ENCODE results near the gene MAP3K1.

MAP3K1 gene

GRCh38 chr5:56845904-56846480, 30.6 kb downstream of the MAP3K1 start:
- H3K36me3 ChIP-seq (ENCODE audit: insufficient read depth, low read length), result no peaks in the 10 kb centered on the region
- TF ChIP-seq POLR2AphosphoS5 (IDR thresholded peaks at IDR 0.05; ENCODE audit: borderline replicate concordance, low read depth, low read length) (no peak), FOXP2 (optimal IDR thresholded peaks at IDR 0.05; ENCODE audit: control extremely low read depth, extremely low read length, insufficient read depth) (no peak), EZH2 (IDR thresholded peaks at IDR 0.05) (no peak)
- no peak overlapping the region for H3K9ac ChIP-seq (ENCODE audit: insufficient read length)
- no peak overlapping the region for H3K4me3 ChIP-seq
- no peaks in the 10 kb centered on the region for H3K9me3 ChIP-seq (ENCODE audit: low read depth, low read length)
- H3K27ac ChIP-seq, result no peak overlapping the region
- no peak for DNase-seq (ENCODE audit: low read depth, low spot score)

- no peaks in the 10 kb centered on the region for H3K9me3 ChIP-seq (ENCODE audit: low read depth, low read length)
- H3K27ac ChIP-seq, result no peak overlapping the region
- no peak for TF ChIP-seq POLR2AphosphoS5 (IDR thresholded peaks at IDR 0.05; ENCODE audit: borderline replicate concordance, low read depth, low read length)
- no peak for TF ChIP-seq FOXP2 (optimal IDR thresholded peaks at IDR 0.05; ENCODE audit: control extremely low read depth, extremely low read length, insufficient read depth)
- no peak for TF ChIP-seq EZH2 (IDR thresholded peaks at IDR 0.05)
- no peak overlapping the region for H3K9ac ChIP-seq (ENCODE audit: insufficient read length)
- H3K4me3 ChIP-seq, result no peak overlapping the region
- no peak for DNase-seq (ENCODE audit: low read depth, low spot score)
- no peaks in the 10 kb centered on the region for H3K36me3 ChIP-seq (ENCODE audit: insufficient read depth, low read length)
Observed at GRCh38 chr5:56848206-56848605, 32.9 kb downstream of the MAP3K1 start.

GRCh38 chr5:56849671-56850070, 34.3 kb downstream of the MAP3K1 start:
- H3K4me3 ChIP-seq, result no peak overlapping the region

GRCh38 chr5:56850423-56850822, 35.1 kb downstream of the MAP3K1 start:
- TF ChIP-seq POLR2AphosphoS5 (IDR thresholded peaks at IDR 0.05; ENCODE audit: borderline replicate concordance, low read depth, low read length) (no peak), EZH2 (IDR thresholded peaks at IDR 0.05) (no peak), FOXP2 (optimal IDR thresholded peaks at IDR 0.05; ENCODE audit: control extremely low read depth, extremely low read length, insufficient read depth) (no peak)
- Histone ChIP-seq H3K9me3 (ENCODE audit: low read depth, low read length) (no peaks in the 10 kb centered on the region), H3K9ac (ENCODE audit: insufficient read length) (no peak overlapping the region), H3K4me3 (no peak overlapping the region), H3K27ac (no peak overlapping the region), H3K36me3 (ENCODE audit: insufficient read depth, low read length) (no peaks in the 10 kb centered on the region)
- DNase-seq (ENCODE audit: low read depth, low spot score), result no peak

More at GRCh38 chr5:56849671-56850070, 34.3 kb downstream of the MAP3K1 start:
- no peak for TF ChIP-seq POLR2AphosphoS5 (IDR thresholded peaks at IDR 0.05; ENCODE audit: borderline replicate concordance, low read depth, low read length)
- TF ChIP-seq FOXP2 (optimal IDR thresholded peaks at IDR 0.05; ENCODE audit: control extremely low read depth, extremely low read length, insufficient read depth), result no peak
- no peak for TF ChIP-seq EZH2 (IDR thresholded peaks at IDR 0.05)
- Histone ChIP-seq H3K9me3 (ENCODE audit: low read depth, low read length) (no peaks in the 10 kb centered on the region), H3K36me3 (ENCODE audit: insufficient read depth, low read length) (no peaks in the 10 kb centered on the region), H3K27ac (no peak overlapping the region), H3K9ac (ENCODE audit: insufficient read length) (no peak overlapping the region)
- DNase-seq (ENCODE audit: low read depth, low spot score), result no peak

- no peak overlapping the region for H3K9ac ChIP-seq (ENCODE audit: insufficient read length)
- no peak overlapping the region for H3K27ac ChIP-seq
- H3K4me3 ChIP-seq, result no peak overlapping the region
- no peaks in the 10 kb centered on the region for H3K9me3 ChIP-seq (ENCODE audit: low read depth, low read length)
- no peak for TF ChIP-seq EZH2 (IDR thresholded peaks at IDR 0.05)
- H3K36me3 ChIP-seq (ENCODE audit: insufficient read depth, low read length), result no peaks in the 10 kb centered on the region
- DNase-seq (ENCODE audit: low read depth, low spot score), result no peak
Observed at GRCh38 chr5:56851258-56851941, 36.1 kb downstream of the MAP3K1 start.

- no peak overlapping the region for H3K27ac ChIP-seq
- no peaks in the 10 kb centered on the region for H3K36me3 ChIP-seq (ENCODE audit: insufficient read depth, low read length)
- no peak overlapping the region for H3K4me3 ChIP-seq
- TF ChIP-seq EZH2 (IDR thresholded peaks at IDR 0.05), result no peak
- TF ChIP-seq FOXP2 (optimal IDR thresholded peaks at IDR 0.05; ENCODE audit: control extremely low read depth, extremely low read length, insufficient read depth), result no peak
- TF ChIP-seq POLR2AphosphoS5 (IDR thresholded peaks at IDR 0.05; ENCODE audit: borderline replicate concordance, low read depth, low read length), result no peak
- no peaks in the 10 kb centered on the region for H3K9me3 ChIP-seq (ENCODE audit: low read depth, low read length)
- peak; percentile 6 for DNase-seq (ENCODE audit: low read depth, low spot score)
- H3K9ac ChIP-seq (ENCODE audit: insufficient read length), result no peak overlapping the region
Observed at GRCh38 chr5:56852228-56853000, 37.1 kb downstream of the MAP3K1 start.

GRCh38 chr5:56853698-56854097, 38.3 kb downstream of the MAP3K1 start:
- no peak overlapping the region for H3K9ac ChIP-seq (ENCODE audit: insufficient read length)
- no peaks in the 10 kb centered on the region for H3K36me3 ChIP-seq (ENCODE audit: insufficient read depth, low read length)
- no peak overlapping the region for H3K4me3 ChIP-seq
- no peak overlapping the region for H3K27ac ChIP-seq
- no peaks in the 10 kb centered on the region for H3K9me3 ChIP-seq (ENCODE audit: low read depth, low read length)
- DNase-seq (ENCODE audit: low read depth, low spot score), result no peak
- no peak for TF ChIP-seq FOXP2 (optimal IDR thresholded peaks at IDR 0.05; ENCODE audit: control extremely low read depth, extremely low read length, insufficient read depth)
- no peak for TF ChIP-seq POLR2AphosphoS5 (IDR thresholded peaks at IDR 0.05; ENCODE audit: borderline replicate concordance, low read depth, low read length)
- TF ChIP-seq EZH2 (IDR thresholded peaks at IDR 0.05), result no peak

GRCh38 chr5:56854920-56855319, 39.6 kb downstream of the MAP3K1 start:
- no peaks in the 10 kb centered on the region for H3K36me3 ChIP-seq (ENCODE audit: insufficient read depth, low read length)
- no peaks in the 10 kb centered on the region for H3K9me3 ChIP-seq (ENCODE audit: low read depth, low read length)
- DNase-seq (ENCODE audit: low read depth, low spot score), result no peak
- no peak overlapping the region for H3K9ac ChIP-seq (ENCODE audit: insufficient read length)
- H3K4me3 ChIP-seq, result no peak overlapping the region
- TF ChIP-seq FOXP2 (optimal IDR thresholded peaks at IDR 0.05; ENCODE audit: control extremely low read depth, extremely low read length, insufficient read depth) (no peak), EZH2 (IDR thresholded peaks at IDR 0.05) (no peak), POLR2AphosphoS5 (IDR thresholded peaks at IDR 0.05; ENCODE audit: borderline replicate concordance, low read depth, low read length) (no peak)
- no peak overlapping the region for H3K27ac ChIP-seq
